OCI-LY1 (cell line): ENCODE results near the gene PAX4.
"Not testable (repeated sequence)": the region's sequence is repeated elsewhere in the genome, so short reads cannot be mapped to it uniquely, and the experiment has no call there.

Experiments used
- H2AFZ ChIP-seq: fragments of 200-600 bp; sonication (generic), shearing (Covaris generic); 2 replicates; pipeline ENCODE4 v1.6.0; 2014; ENCODE audit warnings: antibody characterized with exemption, mild to moderate bottlenecking, low read length
- H3F3A ChIP-seq: fragments of 200-600 bp; sonication (generic), shearing (Covaris generic); 2 replicates; pipeline ENCODE4 v1.6.0; 2014; ENCODE audit warnings: mild to moderate bottlenecking, antibody characterized with exemption, low read length, moderate library complexity; ENCODE audit not compliant: insufficient read depth
- H3K27ac ChIP-seq: fragments of 200-600 bp; sonication (generic); 2 replicates; pipeline ENCODE4 v1.5.1; 2014; ENCODE audit warnings: low read length, mixed run types, mild to moderate bottlenecking, low read depth; ENCODE audit not compliant: poor library complexity, severe bottlenecking
- H3K27me3 ChIP-seq: fragments of 200-600 bp; sonication (generic); 2 replicates; pipeline ENCODE4 v1.6.0; 2014; ENCODE audit warnings: antibody characterized with exemption, mild to moderate bottlenecking, low read length, moderate library complexity; ENCODE audit not compliant: insufficient read depth
- H3K36me3 ChIP-seq: fragments of 200-600 bp; sonication (generic); 2 replicates; pipeline ENCODE4 v1.6.1; 2014; ENCODE audit warnings: mild to moderate bottlenecking, antibody characterized with exemption, low read length, moderate library complexity, mixed read lengths; ENCODE audit not compliant: insufficient read depth
- H3K4me1 ChIP-seq: fragments of 200-600 bp; sonication (generic); 2 replicates; pipeline ENCODE4 v1.5.1; 2014; ENCODE audit warnings: mild to moderate bottlenecking, low read length, moderate library complexity; ENCODE audit not compliant: insufficient read depth, severe bottlenecking
- H3K4me2 ChIP-seq: fragments of 200-600 bp; sonication (generic), shearing (Covaris generic); 2 replicates; pipeline ENCODE4 v1.6.1; 2014; ENCODE audit warnings: low read length
- H3K4me3 ChIP-seq: fragments of 200-600 bp; sonication (generic); 2 replicates; pipeline ENCODE4 v1.5.1; 2014; ENCODE audit warnings: low read length, low read depth, mild to moderate bottlenecking, mixed read lengths; ENCODE audit not compliant: poor library complexity, severe bottlenecking
- H3K79me2 ChIP-seq: fragments of 200-600 bp; shearing (Covaris generic); 2 replicates; pipeline ENCODE4 v1.6.1; 2016; ENCODE audit warnings: mixed run types, low read length, mixed read lengths; ENCODE audit not compliant: insufficient read depth
- H3K9ac ChIP-seq: fragments of 200-600 bp; sonication (generic), shearing (Covaris generic); 2 replicates; pipeline ENCODE4 v1.6.1; 2014; ENCODE audit warnings: mild to moderate bottlenecking, low read length, mixed read lengths
- H3K9me2 ChIP-seq: fragments of 200-600 bp; sonication (generic), shearing (Covaris generic); 2 replicates; pipeline ENCODE4 v1.6.1; 2014; ENCODE audit warnings: low read depth, mild to moderate bottlenecking, low read length, mixed read lengths
- H3K9me3 ChIP-seq: fragments of 200-600 bp; shearing (Covaris generic); 2 replicates; pipeline ENCODE4 v1.6.1; 2014; ENCODE audit warnings: low read length, mixed read lengths
- H4K20me1 ChIP-seq: fragments of 200-600 bp; sonication (generic), shearing (Covaris generic); 2 replicates; pipeline ENCODE4 v1.6.0; 2016; ENCODE audit warnings: mild to moderate bottlenecking, low read length; ENCODE audit not compliant: insufficient read depth
- EZH2 ChIP-seq: fragments of 200-600 bp; sonication (generic), shearing (Covaris generic); IDR thresholded peaks from 2 replicates; pipeline ENCODE4 v1.8.0; 2017; ENCODE audit warnings: borderline replicate concordance, mixed run types, mild to moderate bottlenecking, antibody characterized with exemption, low read length, moderate library complexity, mixed read lengths
- TF ChIP-seq, protein P1 (sequence below): fragments of 200-600 bp; sonication (generic), shearing (Covaris generic); IDR thresholded peaks from 2 replicates; pipeline ENCODE4 v1.5.1; 2017; ENCODE audit warnings: mild to moderate bottlenecking, antibody characterized with exemption, low read length, moderate library complexity, mixed read lengths

Gene PAX4

DNA sequence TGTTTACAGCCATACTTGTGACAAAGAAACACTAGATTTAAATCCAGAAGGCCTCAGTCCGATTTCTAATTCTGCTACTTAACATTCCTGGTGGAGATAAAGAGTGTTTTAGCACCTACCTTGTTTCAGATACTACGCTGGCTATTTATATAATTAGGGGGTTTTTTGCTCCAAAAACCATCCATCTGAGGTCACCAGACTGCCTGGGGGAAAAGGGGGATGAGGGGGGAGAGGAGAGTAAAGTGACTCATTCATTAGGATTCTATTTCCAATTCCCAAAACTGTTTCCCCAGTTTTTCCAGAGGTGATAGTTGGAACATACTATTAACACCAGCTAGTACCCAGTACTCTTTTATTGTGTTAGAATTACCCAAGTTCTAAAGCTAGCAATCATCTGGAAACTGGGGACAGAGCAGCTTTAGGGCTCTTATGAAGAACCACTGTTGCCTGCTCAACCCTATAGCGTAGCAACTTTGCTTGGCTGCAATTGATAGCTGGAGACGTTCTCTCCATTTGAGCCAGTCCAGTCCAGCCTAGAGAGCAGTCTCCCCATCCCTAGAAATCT is 39.1 kb downstream of the PAX4 start:
- Histone ChIP-seq H3K4me3 (no peak overlapping the region), H2AFZ (no peak overlapping the region), H3K9ac (no peak overlapping the region), H3F3A (no peaks in the 10 kb centered on the region), H3K4me1 (peaks cover 7% of the 10 kb centered on the region), H3K79me2 (no peaks in the 10 kb centered on the region), H3K9me2 (no peaks in the 10 kb centered on the region), H3K4me2 (no peak overlapping the region), H3K27me3 (no peaks in the 10 kb centered on the region), H3K36me3 (peaks cover 52% of the 10 kb centered on the region), H3K9me3 (no peaks in the 10 kb centered on the region), H4K20me1 (no peaks in the 10 kb centered on the region), H3K27ac (no peak overlapping the region)
- TF ChIP-seq, protein P1, sequence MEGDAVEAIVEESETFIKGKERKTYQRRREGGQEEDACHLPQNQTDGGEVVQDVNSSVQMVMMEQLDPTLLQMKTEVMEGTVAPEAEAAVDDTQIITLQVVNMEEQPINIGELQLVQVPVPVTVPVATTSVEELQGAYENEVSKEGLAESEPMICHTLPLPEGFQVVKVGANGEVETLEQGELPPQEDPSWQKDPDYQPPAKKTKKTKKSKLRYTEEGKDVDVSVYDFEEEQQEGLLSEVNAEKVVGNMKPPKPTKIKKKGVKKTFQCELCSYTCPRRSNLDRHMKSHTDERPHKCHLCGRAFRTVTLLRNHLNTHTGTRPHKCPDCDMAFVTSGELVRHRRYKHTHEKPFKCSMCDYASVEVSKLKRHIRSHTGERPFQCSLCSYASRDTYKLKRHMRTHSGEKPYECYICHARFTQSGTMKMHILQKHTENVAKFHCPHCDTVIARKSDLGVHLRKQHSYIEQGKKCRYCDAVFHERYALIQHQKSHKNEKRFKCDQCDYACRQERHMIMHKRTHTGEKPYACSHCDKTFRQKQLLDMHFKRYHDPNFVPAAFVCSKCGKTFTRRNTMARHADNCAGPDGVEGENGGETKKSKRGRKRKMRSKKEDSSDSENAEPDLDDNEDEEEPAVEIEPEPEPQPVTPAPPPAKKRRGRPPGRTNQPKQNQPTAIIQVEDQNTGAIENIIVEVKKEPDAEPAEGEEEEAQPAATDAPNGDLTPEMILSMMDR = no peak

DNA sequence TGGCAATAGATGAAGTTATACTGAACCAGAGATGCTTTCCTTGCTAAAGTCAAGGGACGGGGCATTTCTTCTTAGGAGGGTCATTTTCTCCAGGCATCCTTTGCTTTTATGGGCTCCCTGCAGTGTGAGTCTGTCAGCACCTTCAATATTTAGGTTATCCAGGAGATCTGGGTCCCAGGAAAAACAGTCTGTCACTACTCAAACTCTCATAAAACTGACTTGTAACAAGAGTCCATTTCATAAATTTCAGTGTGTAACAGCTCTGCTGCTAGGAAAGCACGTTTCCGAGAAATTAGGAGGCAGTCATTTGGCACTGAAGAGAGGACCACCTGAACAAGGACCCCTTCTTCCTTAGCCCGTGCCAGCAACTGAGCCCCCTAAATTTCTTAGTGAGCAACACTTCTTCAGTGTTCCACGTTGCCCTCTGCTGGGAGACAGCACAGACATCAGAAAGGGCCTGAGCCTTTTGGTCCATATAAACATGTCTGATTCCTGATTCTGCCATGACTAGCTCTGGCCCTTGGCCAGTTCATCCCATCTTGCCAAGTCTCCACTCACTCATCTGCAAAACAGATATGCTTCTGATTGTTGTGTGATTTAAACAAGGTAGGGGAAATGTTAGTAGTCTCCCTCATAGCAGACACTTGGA is 39.8 kb downstream of the PAX4 start:
- Histone ChIP-seq H3K9me2 (no peaks in the 10 kb centered on the region), H3K9ac (no peak overlapping the region), H3F3A (no peaks in the 10 kb centered on the region), H3K27ac (no peak overlapping the region), H3K4me3 (no peak overlapping the region), H3K4me2 (no peak overlapping the region), H3K79me2 (no peaks in the 10 kb centered on the region), H2AFZ (no peak overlapping the region), H3K36me3 (peaks cover 51% of the 10 kb centered on the region), H4K20me1 (no peaks in the 10 kb centered on the region), H3K9me3 (no peaks in the 10 kb centered on the region), H3K4me1 (peaks cover under 1% of the 10 kb centered on the region), H3K27me3 (no peaks in the 10 kb centered on the region)
- TF ChIP-seq, protein P1 = peak; percentile 50; the same call in 1 of the 2 replicates
- no peak for TF ChIP-seq EZH2

DNA sequence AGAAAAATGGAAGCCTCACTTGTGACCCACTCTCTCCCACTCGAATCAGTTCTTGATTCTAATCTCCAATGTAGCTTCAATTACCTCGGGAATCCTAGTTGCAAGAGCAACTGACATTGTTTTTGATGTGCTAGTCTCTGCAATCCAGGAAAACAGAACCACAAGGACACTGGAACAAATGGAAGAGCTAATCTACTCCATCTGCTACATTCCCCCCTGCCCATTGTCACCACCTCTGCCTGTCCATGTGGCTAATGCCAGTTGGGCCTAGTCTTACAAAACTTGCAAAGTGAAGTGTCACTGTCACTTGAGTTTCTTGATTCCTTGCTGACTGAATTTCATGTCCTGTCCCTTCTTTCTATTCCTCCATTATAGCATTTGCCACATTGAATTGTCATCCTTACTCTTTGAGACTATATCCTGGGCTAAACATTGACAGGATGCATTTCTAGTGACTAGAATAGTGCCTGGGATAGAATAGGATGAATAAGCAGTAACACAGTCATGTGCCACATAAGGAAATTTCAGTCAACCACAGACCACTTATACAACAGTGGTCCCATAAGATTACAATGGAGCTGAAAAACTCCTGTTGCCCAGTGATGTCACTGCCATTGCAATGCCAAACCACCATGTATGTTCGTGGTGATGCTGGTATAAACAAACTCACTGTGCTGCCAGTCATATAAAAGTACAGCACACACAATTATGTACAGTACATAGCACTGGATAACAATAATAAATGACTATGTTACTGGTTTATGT is 46.0 kb downstream of the PAX4 start:
- no peak overlapping the region for H3K9ac ChIP-seq
- no peaks in the 10 kb centered on the region for H3K79me2 ChIP-seq
- no peak overlapping the region for H3K4me3 ChIP-seq
- H3K9me2 ChIP-seq = no peaks in the 10 kb centered on the region
- H3K4me1 ChIP-seq = no peaks in the 10 kb centered on the region
- no peaks in the 10 kb centered on the region for H4K20me1 ChIP-seq
- no peaks in the 10 kb centered on the region for H3K27me3 ChIP-seq
- H3F3A ChIP-seq = no peaks in the 10 kb centered on the region
- TF ChIP-seq EZH2 = no peak
- TF ChIP-seq, protein P1 = no peak
- H3K4me2 ChIP-seq = no peak overlapping the region
- no peaks in the 10 kb centered on the region for H3K36me3 ChIP-seq
- H3K27ac ChIP-seq = no peak overlapping the region
- H3K9me3 ChIP-seq = no peaks in the 10 kb centered on the region
- no peak overlapping the region for H2AFZ ChIP-seq

DNA sequence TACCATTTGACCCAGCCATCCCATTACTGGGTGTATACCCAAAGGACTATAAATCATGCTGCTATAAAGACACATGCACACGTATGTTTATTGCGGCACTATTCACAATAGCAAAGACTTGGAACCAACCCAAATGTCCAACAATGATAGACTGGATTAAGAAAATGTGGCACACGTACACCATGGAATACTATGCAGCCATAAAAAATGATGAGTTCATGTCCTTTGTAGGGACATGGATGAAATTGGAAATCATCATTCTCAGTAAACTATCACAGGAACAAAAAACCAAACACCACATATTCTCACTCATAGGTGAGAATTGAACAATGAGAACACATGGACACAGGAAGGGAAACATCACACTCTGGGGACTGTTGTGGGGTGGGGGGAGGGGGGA is 49.9 kb downstream of the PAX4 start:
- H2AFZ ChIP-seq, H3K27ac ChIP-seq, H3K4me2 ChIP-seq, H3K27me3 ChIP-seq, H4K20me1 ChIP-seq, H3K9me2 ChIP-seq, H3K36me3 ChIP-seq, H3K79me2 ChIP-seq, H3K4me3 ChIP-seq, H3K4me1 ChIP-seq, H3K9ac ChIP-seq, H3K9me3 ChIP-seq, H3F3A ChIP-seq: not testable (repeated sequence)
